GM18517 (cell line): ENCODE results near the gene NLRC5.
"Not testable (repeated sequence)": the region's sequence is repeated elsewhere in the genome, so short reads cannot be mapped to it uniquely, and the experiment has no call there.

Experiments
- ATAC-seq: cut with Tn5 transposase; IDR thresholded peaks from one replicate; pipeline ENCODE4 v1.9.1; 2021; ENCODE audit warnings: mild to moderate bottlenecking, moderate library complexity; ENCODE audit not compliant: unreplicated experiment

Gene NLRC5

DNA sequence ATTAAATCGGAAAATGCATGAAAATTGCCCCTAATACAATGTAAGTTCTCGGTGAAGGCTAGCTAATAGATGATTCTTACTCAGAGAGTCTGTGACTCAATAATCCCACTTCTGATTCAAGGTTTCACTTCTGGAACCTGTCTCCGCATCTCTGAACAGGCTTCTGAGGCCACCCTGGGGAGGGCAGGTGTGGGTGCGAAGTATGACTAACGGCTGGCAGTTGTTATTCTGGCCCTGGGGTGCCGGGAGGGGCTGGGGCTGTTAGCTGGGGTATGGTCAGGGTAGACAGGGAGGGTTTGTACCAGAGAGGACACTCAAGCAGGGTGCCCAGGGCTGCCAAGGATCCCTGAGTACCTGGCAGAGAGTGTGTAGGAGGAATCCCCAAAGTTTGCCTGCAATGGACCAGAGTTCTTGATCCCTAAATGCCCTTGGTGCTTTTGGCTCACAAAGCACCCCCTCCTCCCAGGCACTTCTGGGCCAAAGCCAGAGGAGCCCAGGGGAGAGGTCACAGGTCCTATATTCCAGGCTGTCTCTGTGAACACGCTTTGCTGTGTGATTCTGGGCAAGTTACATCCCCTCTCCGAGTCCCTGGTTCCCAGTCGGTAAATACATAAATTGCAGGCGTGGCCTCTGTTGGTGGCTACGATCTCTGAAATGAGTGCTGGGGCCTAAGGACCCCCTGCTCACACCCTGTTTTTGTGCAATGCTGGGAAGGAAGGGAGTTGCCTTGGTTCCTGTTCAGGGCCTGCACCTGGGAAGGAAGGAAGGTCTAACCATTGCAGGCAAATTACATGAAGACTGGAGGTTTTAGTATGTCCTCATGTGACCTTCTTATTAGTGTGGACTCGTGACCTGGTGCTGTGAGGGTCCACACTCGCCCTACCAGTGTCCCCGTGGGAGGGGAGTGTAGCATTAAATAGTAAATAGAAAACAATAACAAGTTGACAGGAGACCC lies 53.1 kb downstream of the NLRC5 start:
- peak; percentile 75 for ATAC-seq

DNA sequence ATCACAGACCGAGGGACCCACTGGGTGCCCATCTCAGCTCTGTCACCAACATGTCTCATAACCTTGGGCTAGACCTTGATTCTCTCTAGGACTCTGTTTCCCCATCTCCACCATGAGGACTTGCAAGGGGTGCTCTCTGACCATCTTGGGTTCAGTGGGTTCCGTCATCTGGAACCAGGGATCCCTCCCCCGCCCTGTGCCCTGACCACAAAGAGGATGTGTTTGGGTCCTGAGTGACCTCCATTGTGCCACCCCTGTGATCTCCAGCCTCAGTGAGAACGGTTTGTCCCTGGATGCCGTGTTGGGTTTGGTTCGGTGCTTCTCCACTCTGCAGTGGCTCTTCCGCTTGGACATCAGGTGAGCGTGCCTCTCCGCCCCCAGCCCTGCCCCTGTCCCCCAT lies 53.9 kb downstream of the NLRC5 start:
- no peak for ATAC-seq

DNA sequence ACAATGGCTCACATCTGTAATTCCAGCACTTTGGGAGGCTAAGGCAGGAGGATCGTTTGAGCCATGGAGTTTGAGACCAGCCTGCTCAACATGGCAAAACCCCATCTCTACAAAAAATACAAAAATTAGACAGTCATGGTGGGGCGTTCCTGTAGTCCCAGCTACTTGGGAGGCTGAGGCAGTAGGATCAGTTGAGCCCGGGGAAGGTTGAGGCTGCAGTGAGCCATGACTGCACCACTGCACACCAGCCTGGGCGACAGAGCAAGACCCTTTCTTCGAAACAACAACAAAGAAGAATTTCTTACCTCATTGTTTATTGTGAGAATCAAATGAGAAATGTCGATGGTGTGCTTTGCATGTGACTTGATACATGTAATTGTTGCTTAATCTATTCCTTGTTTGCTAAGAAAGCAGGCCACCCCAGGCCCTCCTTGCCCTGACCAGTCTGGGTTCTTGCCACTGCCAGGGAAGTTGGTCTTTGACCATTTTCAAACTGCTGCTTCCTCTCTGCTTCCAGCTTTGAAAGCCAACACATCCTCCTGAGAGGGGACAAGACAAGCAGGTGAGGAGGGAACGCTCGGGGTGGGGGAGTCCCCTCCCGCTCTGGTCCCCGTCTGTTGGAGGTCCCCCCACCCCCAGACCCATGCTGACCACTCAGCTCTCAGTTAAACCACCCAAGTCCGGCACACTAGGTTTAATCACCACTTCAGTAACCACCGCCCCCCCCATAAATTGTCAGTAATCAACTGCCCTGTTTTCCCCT lies 55.8 kb downstream of the NLRC5 start:
- no peak for ATAC-seq

DNA sequence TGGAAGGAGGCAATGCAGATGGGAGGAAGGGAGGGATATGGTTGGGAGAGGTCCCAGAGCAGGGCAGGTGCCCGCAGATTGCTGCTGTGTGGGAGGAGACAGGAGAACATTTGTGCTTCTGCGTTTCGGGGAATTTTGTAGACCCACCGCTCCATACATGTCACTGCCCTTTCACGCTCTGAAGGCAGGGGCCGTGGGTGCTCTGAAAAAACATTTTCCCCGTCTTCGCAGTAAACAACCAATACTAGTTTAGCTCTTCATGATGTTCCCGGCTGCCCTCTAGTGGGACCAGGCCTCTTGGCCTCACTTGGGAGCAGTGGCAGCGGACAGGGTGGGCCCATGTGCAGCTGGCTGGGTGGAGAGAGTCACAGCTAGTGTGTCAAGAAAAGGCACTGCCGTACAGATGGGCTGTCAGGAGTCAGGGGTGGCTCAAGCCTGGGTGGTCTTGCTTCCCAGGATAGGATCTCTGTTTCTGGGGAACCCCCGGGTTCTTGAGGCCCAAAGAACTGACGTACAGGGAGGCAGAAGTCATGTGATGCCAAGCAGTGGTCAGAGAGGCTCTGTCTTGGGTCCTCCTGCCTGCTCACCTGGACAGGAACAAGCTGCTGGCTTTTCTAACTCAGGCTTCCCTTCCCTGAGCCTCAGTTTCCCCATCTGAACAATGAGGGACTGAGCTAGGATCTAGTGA lies 56.5 kb downstream of the NLRC5 start:
- ATAC-seq, result no peak

DNA sequence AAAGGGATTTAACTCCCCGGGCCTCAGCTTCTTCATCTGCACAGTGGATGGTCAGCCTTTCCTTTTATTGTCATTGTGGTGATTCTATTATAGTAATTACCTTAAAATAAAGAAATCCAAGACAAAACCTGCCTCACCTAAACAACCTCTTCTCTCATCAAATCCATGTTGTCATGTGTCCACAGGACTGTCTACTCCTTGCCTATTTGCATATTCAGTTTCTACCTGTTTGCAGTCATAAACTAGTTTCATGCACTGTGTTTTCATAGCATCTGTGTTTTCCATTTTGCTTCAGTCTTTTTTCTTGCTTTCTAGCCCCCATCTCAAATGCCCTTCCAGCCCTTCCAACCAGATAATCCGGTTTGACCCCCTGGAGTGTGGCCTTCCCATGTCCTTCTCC lies 58.7 kb downstream of the NLRC5 start:
- ATAC-seq, result no peak

DNA sequence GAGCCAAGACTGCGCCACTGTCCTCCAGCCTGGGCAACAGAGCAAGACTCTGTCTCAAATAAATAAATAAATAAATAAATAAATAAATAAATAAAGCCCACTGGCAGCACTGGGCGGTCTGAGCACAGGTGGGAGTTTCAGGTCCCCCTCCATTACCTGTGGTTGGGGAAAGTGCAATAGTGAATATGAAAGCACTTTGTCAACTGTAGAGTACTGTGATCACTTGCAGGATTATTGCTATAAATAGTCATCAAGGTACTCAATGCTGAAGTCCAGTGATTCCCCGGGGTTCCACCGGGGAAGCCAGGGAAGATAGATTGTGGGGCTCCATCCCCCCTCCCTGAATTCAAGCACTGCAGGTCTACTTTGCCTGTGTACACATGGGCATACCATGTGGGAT lies 60.3 kb downstream of the NLRC5 start:
- ATAC-seq, result peak; percentile 55

DNA sequence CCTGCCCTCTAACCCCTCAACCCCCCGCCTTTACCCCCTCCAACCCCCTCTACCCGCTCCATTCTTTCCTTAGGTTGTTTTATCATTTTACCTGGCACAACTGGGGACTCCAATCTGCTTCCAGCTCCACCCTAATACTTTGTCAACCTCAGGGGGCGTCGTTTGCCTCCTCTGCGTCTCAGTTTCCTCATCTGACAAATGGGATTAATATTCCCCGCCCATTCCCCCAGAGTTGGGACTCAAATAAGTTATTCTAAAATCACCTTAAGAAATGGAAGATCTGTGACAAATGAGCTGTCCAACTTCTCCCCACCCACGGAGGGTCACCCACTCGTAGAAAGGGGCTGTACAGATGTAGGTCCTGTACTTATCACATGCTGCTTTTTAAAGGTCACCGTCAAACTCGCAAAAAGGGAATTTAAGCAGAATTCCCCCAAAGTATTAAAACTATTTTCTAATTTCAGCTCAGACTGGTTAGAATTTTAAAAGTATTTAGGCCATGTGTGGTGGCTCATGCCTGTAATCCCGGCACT lies 62.4 kb downstream of the NLRC5 start:
- ATAC-seq, result no peak

DNA sequence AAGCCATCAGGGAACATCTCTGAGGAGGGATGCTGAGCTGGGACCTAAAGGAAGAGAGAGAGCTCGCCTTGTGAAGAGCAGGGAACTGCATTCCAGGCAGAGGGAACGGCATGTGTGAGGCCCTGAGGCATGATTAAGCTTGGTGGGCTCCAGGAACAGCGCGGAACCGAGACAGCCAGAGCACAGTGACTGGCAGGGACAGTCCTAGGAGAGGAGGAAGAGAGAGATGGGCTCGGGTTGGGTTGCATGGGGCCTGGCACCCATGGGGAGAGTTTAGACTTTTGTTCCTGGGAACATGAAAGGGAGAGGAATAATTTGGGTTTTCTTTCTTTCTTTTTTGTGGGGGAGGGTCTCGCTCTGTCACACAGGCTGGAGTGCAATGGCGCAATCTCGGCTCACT lies 63.8 kb downstream of the NLRC5 start:
- no peak for ATAC-seq

DNA sequence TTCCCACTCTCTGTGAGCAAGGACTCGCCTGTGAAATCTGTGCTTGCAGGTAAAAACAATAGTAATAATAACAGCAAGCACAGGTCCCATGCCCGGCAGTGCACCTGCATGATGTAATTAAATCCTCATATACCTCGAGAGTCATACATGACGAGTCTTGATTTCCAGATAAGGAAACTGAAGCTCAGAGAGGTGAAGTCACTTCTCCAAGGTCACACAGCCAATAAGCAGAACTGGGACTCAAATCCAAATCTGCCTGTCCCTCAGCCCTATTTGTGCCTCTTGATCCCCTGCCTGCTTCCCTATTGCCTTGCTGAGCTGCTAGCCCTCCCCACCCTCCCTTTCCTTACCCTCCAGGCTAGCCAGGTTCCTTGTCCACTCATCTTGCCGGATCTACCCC lies 65.0 kb downstream of the NLRC5 start:
- ATAC-seq, result no peak

DNA sequence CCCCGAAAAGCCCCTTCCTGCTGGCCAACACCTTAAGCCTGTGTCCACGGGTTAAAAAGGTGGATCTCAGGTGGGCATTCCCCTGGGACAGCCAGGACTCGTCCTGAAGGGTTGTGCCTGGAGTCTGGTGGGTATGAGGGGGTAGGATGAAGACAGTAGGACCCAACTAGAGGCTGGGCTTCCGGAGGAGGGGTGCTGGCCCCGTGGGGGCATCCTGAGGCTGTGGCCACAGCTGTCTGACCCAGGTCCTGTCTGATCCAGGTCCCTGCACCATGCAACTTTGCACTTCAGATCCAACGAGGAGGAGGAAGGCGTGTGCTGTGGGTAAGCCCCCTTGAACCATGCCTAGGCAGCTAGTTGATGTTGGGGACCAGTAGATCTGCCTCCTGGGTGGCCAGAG lies 65.4 kb downstream of the NLRC5 start:
- no peak for ATAC-seq

DNA sequence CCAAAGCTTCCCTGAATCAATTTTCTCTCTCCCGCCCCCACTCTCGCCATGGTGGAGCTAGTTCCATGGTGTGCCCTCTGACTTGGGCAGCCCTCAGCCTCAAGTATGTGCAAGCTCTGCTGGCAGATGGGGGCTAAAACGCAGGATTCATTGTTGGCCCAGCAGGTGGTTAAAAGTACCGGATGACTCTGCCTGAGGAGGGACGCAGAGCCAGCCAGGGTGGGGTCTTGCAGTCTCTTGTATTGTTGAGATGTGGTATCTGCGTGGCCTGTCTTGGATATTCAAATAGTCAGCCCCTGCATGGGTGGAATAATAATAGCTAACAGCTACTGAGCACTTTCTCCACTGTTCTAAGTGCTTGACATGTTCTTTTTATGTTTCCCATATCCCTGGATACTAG lies 66.3 kb downstream of the NLRC5 start:
- no peak for ATAC-seq

DNA sequence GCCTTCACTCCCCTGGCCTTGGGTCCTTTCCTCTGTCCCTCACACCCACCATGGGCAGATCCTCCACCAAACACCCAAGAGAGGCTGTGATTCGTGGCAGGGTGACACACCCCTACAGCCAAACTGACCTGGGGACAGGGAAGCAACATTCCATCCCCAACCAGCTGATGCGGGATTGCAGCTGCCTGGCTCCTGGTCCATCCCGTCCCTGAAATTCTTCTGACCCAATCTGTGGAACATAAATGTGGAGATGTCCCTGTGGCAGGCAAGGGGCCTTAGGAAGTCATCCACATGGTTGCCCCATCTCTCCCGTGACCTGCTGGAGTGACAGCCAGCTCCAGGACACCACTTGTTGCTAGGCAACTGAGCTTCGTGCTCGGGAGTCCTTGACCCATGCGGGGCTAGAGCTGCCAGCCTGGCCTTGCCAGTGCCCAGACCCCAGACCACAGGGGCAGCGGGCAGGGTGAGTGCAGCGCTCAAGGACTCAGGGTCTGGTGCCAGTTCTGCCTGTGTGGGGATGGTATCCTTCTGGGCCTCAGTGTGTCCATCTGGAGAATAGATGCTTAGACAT lies 69.0 kb downstream of the NLRC5 start:
- no peak for ATAC-seq

DNA sequence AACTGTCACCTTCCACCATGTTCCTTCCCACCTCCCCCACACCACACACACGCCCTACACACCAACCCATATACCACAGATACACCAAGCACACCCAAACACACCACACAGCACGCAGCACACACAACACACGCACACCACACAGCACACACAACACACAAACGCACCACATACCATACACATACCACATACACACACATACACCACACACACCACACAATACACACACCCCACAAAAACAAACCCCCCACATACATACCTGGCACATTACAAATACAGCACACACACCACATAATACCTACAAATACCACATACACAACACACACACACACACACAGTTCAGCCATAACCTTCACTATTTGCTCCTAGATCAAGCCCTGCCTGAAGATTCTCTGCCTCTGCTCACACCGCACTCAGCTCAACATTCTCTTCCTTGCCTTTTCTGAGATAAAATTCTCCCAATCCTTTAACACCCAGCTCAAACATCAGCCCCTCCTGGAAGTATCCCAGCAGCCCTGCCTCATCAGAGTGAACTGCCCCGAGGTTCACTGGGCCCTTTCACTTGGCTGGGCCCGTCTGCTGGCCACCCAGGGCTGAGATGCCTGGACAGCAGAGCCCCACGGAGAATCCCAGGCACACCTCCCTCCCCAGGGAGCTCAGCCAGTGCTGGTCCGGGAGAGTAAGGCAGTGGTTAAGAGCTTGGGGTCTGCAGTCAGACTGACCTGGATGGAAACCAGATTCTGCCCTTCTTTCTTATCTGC lies 71.1 kb downstream of the NLRC5 start:
- no peak for ATAC-seq

DNA sequence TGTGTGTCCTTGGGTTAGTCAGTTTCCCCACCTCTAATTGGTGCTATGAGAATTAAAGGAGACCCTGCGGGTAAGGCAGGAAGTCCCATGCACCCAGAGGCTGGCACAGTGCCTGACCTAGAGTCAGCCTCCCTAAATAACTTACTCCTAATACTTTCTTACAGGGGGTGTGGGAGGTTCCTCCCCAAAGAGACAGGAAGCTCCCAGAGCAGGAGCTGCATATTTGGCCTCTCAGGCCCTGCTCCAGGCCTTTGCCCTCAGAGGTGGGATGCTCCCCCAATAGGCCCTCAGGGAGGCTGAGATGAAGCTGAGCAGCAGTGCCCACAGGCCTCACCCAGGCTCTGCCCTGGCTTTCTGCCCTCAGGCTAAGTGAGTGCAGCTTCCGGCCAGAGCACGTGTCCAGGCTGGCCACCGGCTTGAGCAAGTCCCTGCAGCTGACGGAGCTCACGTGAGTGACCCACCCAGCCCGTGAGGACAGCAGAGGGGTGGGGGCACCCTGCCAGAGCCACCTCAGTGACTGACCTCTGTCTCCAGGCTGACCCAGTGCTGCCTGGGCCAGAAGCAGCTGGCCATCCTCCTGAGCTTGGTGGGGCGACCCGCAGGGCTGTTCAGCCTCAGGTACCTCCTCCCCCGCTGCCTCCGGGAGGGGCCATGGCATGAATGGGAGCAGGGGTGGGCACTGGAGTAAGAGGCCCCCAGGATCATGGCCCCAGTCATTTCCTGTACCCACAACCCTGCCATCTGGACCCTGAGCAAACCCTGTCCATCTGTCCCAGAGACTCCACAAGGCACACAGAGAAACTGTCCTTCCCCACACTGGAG lies 71.9 kb downstream of the NLRC5 start:
- no peak for ATAC-seq

DNA sequence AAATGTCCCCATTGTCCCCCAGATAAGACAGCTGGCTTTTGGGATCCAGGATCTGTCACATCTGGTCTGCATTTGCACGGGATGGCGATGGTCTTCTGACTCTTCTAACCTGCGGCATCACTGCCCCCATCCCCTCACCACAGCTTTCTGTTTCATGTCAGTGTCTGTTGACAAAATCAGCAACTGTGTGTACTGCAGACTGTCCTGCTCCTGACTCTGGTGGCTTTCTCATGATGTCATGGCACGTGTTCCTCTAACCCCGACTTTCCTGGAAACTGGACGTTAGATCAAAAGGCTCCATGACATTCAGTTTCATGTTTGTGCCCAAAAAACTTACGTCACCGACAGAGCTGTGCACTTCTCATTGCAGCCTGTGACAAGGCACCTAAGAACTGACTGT lies 73.0 kb downstream of the NLRC5 start:
- no peak for ATAC-seq

DNA sequence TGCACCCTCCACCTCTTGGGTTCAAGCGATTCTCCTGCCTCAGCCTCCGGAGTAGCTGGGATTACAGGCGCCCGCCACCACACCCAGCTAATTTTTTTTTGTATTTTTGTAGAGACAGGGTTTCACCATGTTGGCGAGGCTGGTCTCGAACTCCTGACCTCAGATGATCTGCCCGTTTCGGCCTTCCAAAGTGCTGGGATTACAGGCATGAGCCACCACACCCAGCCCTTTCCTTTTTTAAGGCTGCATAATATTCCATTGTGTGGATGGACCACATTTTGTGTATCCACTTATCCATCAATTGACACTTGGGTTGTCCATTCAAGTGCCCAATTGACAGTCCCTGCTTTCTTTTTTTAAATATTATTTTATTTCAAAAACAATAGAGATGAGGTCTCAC lies 73.8 kb downstream of the NLRC5 start:
- not testable (repeated sequence) for ATAC-seq

DNA sequence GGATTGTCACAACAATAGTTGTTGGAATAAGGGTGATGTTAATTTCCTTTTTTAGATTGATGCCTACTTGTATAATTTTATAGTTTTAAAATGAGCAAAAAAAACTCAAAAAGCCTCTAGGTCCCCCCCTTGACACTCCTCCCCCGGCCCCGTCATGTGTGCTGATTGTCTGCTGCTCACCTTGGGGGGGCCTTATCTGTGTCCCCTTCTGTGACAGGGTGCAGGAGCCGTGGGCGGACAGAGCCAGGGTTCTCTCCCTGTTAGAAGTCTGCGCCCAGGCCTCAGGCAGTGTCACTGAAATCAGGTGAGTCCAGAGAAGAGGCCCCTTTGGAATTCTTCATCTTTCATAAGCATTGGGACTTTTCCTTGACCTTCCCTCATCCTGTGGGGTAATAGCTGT lies 75.6 kb downstream of the NLRC5 start:
- no peak for ATAC-seq

DNA sequence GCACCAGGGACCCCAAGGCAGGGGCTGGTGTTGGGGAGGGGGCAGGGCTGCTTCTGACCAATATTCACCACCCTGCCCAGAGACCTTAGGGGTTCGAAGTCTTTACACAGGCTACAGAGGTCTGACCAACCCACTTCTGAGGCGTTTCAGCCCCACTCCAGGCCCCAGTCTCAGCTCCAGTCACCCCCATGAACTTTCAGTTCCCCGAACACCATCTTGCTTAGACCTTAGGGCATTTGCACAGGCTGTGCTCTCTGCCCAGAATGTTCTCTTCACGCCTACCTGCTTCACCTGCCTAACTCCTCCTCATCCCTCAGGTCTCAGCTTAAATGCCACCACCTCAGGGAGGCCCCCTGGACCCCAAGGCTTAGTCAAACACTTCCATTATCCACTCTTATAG lies 77.3 kb downstream of the NLRC5 start:
- no peak for ATAC-seq

DNA sequence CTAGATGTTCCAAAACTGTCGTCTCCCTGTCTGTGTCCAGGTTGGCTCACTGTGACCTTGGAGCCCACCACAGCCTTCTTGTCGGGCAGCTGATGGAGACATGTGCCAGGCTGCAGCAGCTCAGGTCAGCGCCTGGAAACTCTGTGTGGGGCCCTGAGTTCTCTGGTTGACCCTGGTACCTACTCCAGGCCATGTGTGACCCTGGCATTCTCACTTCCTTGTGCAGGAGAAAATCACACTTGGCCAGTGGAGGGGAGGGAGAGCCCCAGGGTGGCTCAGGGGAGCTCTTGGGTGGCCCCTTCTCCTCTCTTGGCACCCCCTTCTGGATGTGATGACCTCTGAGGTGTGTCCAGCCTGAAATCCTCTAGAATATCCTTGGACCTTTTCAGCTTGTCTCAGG lies 78.0 kb downstream of the NLRC5 start:
- ATAC-seq, result no peak
